NCI-H187 treated with DMSO at 0.1 percent for 48 hours (cell line): ENCODE measurements around the gene CASTOR1.

ENCODE experiments used
- DNase-seq: peaks from one replicate; lab custom pipeline; 2025; lab: John Stamatoyannopoulos, UW

CASTOR1 gene

GRCh38 chr22:30297991-30298701, 8.8 kb upstream of the CASTOR1 start:
- no peak for DNase-seq

DNA sequence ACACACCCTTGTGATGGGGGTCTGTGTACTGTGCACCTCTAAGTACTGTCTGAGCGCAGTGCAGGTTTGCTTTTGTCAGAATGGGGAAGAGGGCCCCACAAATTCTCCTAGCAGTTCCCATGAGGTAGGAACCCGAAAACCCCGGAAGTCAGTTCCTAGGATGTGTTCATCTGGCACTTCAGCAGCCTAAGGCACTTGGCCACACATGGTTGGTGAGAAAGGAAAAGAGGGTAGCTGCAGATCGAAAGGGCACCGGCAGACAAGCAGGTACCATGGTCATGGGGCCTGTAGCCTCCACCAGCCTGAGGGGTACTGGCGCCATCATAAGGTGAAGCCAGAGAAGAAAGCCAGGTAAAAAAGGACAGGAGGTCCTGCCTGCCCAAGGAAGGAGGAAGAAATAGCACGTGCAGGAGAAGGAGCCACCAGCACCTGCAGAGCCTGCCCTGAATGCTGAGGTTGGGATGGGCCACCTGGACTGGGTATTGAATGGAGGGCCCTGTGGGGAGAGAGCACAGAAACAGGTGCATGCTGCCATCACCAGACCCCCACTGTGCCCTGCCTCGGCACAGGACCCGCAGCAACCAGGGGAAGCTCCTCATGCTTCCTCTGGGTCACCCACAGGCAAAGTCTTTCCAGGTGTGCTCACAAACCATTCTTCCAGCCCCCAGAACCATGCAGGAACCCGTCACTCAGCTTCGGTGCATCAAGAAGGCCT, 8.1 kb upstream of the CASTOR1 start:
- DNase-seq, result no peak

GRCh38 chr22:30296833-30297232, 7.5 kb upstream of the CASTOR1 start:
- no peak for DNase-seq

DNA sequence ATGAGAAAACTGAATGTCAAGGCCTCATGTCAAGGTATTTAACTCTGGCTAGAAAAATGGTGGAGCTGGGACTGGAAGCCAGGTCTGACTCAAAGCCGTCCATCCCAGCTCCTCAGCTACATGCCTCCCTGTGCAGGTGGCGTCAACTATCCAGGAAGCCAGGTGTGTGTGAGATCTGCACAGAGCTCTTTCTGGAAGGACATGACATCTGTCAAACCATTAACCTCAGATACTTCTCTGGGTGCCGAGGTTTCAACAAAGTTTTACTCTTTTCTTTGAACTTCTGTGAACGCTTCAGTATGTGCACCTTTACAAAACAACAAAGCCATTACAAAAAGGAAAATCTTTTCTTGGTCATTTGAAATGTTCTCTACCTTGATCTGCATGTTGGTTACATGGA, 7.0 kb upstream of the CASTOR1 start:
- DNase-seq, result no peak

DNA sequence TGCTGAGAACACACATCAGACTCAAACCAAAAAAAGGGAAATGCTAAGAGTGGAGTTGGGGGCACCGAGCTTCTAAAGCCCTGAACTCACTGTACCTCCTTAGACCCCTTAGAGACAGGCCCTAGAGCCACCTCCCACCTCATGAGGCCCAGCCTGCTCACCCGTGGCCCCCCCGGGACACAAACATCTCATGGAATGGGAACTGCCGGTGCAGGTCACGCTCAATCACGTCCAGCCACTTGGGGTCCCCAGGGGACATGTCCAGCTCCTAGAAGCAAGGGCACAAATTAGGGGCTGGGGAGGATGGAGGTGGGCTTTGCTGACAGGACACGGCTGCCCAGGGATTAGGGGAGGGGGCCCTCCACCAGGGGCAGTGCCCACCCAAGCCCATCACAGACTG, 6.3 kb upstream of the CASTOR1 start:
- no peak for DNase-seq

DNA sequence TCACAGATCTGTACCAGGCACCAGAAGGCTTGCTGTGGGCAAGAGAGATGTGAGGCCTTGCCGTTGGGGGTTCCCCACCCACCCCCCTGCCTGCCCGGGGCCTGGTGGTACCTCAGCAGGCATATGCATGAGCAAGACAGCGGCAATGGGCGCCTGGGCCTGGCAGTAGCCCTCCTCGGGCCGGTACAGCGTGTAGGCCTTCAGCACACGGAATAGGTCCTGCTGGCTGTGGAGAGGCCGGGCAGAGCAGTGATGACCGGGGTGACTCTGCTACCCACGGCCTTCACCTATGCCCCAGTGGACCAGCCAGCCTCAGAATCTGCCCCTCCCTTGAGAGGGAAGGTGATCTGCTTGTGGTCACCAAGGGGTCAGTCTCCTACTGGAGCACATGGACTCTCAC, 5.5 kb upstream of the CASTOR1 start:
- no peak for DNase-seq

DNA sequence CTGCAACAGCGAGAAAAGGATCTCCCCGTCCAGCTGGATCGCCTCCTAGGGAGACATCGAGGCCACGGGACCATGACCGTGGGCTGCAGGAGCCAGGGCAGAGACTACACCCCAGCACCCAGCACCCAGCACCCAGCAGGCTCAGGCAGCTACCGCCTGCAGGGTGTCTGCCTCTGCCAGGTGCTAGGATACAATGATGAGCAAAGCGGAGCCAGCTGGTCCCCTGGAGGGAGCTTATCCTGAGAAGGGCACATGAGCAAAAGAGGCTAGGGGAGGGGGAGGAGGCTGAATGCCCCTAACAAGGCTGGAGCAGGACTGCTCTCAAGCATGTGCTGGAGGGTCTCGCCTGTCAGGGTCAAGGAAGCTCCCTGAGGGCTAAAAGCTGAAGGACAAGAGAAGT, 4.8 kb upstream of the CASTOR1 start:
- DNase-seq, result no peak

GRCh38 chr22:30293026-30293425, 3.7 kb upstream of the CASTOR1 start:
- no peak for DNase-seq

DNA sequence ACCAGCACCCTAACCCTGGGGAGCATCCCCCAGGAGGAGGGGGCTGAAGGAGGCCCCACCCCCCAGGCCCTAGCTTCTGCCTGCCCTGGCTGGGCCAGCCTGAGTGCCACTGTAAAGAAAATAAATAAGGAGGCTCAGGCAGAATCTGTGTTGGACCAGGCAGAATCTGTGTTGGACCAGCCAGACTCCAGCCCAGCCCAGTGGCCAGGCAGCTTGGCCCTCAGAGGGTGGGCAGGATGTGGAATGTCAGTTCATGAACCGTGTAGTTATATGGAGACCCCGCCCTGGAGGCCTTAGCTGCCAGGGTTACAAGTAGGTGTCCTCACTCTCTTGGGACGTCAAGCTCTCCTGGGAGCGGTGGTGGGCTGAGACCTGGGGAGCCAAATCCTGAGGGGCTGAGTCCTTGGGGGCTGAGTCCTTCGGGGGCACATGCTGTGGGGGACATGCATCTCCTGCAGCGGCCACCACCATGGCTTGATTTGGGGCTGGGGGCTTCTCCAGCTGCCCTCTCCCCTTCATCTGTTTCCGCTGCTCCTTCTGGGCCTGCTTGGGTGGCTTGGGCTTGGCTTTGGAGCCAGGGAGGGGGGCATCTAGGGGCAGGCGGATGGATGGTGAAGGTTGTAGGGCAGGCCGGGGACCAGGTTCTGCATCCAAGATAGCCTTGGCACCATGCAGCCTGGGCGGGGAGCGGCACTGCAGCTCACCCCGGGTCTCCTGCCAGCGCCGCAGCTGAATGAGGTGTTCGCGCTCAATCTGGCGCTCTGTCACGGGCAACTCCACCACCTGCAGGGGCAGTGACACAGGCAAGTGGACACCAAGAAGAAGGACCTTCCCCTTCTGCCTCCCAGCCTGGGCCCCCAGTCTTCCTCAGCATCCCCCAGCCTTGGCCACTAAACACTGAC, 3.0 kb upstream of the CASTOR1 start:
- DNase-seq, result no peak

DNA sequence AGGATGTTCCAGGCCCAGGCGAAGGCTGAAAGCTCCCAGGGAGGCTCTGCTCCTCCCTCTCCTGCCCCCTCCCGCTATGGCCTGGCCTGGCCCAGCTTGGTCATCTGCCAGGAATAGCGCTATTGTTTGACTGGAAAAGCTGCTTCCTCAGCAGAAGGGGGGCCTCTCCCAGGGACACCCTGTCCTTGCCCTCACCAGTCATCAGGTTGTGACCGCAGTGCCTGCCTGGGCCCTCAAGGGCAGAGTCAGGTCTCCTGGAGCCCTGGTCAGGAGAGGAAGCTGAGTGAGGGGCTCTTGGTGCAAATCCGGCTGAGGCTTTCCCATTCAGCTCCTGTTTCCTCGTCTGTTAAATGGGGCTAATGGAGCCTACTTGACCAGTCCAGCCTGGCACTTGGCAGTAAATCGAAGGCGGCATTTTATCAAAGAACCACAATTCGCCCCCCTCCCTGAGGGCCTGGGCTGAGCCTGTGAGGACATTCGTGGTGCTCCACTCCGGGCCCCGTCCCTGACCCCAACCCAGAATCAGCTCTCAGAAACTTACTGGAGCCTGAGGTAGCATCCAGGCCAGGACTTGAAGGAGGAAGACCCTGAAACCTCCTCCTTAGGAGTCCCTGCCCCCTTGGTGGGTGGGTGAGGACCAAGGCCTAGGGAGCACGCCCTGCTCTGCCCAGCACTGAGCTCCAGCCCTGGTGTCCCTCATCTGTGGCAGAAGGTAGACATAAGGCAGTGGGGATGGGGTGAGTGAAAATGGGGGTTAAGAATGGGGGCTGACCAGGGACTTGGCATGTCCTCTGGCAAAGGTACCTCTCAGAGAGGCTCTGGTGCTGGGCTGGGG, 2.0 kb upstream of the CASTOR1 start:
- no peak for DNase-seq

GRCh38 chr22:30290342-30291057, 1.2 kb upstream of the CASTOR1 start:
- no peak for DNase-seq

DNA sequence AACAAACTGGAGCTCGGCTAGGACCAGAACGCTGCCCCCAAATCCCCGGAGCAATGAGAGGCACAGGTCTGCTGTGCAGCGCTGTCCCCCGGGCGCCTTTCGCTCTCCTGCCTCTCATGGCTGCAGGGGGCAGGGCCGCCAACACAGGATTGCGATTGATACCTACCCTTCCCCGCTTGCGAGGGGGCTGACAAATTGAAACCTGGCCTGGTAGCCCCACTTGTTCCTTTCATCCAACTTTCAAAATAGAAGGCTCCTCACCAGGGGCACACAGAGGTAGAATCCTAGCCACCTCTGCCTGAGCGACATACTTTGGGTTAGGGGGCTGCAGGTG, 642 bp upstream of the CASTOR1 start:
- no peak for DNase-seq

DNA sequence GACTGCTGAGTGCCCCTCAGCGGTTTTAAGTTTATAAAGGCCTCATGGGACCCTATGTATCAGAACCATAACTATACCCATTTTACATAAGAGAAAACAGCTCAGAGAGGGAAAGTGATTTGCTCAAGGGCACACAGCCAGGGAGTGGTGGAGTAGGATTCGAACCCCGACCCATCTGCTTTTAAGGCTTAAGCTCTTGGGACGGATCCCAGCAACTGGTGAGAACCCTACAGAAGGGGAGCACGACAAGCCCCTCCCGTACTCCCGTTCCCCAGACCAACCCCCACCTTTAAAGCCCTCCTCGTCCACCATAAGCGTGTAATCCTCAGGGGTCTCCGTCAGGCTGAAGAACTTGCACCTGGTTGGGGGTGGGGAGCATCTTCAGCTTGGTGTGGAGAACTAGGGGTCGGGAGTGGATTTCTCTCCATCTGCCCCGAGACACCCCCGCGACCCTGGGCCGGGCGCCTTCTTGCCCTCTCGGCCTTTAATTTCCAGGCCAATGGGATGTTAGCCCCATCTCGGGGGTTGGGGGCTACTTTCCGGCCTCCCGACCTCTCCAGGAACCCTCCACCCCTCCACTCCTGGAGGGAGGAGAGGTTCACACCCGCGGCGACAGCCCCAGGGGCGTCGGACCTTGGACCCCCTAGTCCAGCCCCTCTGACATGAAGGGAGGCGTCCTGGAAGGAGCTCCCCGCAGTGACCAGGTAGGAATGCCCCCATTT, 725 bp downstream of the CASTOR1 start:
- DNase-seq, result no peak

GRCh38 chr22:30287648-30288418, 1.5 kb downstream of the CASTOR1 start:
- no peak for DNase-seq

- no peak for DNase-seq
Measured at GRCh38 chr22:30286813-30287647, 2.3 kb downstream of the CASTOR1 start.

- no peak for DNase-seq
Measured at GRCh38 chr22:30286331-30286730, 3.0 kb downstream of the CASTOR1 start.

- DNase-seq, result no peak
Measured at GRCh38 chr22:30285846-30286200, 3.5 kb downstream of the CASTOR1 start.

GRCh38 chr22:30285176-30285845, 4.0 kb downstream of the CASTOR1 start:
- no peak for DNase-seq
